Suppressor macrophage treated with lipopolysaccharide for 4 hours (primary cell): ENCODE results near the gene ZC3H4.

Experiments used
- DNase-seq: peaks from one replicate; pipeline ENCODE4 v3.0.0-alpha.2; 2020

The ZC3H4 gene

DNA sequence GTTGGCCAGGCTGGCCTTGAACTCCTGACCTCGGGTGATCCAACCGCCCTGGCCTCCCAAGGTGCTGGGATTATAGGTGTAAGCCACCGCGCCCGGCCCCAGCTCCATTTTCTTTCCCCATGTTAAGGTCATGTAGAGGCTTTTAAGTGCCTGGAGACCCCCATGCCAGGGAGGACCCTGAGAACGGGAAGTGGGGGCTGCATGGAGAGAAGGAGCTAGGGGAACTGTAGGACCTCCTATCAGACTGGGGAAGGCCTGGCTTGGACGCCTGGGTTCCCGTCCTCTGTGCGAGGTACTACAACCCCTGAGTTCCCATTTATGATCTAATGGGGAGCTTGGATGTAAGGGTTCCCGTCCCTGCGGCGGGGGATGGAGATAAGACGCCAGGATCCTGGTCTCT, 94.7 kb downstream of the ZC3H4 start:
- DNase-seq, result no peak
